Right renal cortex interstitium (tissue), 3 donors: Measurements from ENCODE around the gene GRK2. TPM values are rescaled to one million over a fixed set of nuclear protein-coding genes. Genes with fewer than 3 reads are reported as not detected.
"Not testable (repeated sequence)": the region's sequence is repeated elsewhere in the genome, so short reads cannot be mapped to it uniquely, and the experiment has no call there.

Experiments
- DNase-seq, 3 donors: peaks; one replicate each; pipeline ENCODE4 v3.0.0-alpha.2; 2013; ENCODE audit warnings: low read depth in 3 of 3, low spot score in 2 of 3
- polyA plus RNA-seq, 3 donors: library from polyadenylated mRNA; unstranded; fragments of 120-200 nt; gene quantifications; one replicate each; pipeline ENCODE4 v1.2.1, GENCODE V29; 2013; ENCODE audit not compliant: insufficient read length in 3 of 3

The GRK2 gene
- polyA plus RNA-seq, 3 donors, result 48.0 to 55.7 (median 49.5) TPM

DNA sequence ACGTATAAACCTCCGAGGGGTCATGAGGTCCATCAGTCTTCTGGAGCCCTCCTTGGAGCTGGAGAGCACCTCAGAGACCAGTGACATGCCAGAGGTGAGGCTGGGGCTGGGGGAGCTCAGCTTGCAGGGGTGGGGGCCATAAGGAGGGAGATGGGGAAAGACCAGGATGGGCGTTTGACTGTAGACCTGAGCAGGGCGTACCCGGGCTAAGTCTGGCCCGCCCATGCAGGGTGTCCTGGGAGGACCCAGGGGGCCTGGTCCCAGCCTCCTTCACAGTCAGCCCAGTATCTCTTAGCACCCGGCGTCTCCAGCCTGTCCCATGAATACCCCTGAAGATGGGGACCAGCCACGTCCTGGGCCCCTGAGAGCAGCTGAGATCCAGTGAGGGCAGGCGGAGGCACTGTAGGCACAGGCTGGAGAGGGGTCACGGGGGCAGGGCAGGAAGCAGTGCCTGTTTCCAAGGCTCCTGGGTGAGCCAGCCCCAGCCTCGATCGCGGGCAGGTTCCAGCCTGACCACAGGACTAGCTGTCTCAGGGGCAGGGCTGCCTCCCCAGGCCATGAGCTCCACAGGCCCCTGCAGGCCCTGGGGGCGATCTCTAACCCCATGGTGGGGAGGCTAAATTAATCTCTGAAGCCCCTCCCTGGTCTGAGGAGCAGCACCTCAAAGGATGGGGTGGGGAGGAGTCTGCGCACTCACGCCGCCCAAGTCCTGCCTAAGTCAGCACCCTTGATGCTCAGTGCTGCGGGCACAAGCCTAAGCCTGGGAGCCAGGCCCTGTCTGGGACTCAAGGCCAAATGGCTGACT, 44.2 kb downstream of the GRK2 start:
- DNase-seq, result no peak

DNA sequence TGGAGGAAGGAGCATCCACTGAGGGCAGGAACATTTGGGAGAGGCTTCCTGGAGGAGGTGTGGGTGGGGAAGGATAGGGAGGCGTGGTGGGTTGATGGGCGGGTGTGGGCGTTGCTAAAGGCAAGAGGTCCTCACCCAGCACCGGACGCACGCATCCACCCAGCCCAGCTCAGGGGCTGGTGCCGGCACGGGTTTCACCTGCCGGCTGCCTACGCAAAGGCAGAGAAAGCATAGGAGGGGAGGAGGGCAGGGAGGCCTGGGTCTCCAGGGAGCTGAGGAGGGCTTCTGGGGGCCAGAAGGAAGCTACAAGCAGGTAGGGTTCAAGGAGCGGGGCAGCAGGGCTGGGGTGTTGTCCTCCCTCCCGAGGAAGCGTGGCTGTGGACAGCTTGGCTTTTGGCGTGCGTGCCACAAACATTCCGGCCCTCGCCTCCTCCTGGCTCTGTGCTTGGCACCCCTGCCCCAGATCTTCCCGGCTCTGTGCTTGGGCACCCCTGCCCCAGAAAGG, 44.8 kb downstream of the GRK2 start:
- DNase-seq, result no peak

- DNase-seq, result no peak
Measured at GRCh38 chr11:67311556-67312082, 45.3 kb downstream of the GRK2 start.

- no peak for DNase-seq
Measured at GRCh38 chr11:67312187-67313021, 46.1 kb downstream of the GRK2 start.

DNA sequence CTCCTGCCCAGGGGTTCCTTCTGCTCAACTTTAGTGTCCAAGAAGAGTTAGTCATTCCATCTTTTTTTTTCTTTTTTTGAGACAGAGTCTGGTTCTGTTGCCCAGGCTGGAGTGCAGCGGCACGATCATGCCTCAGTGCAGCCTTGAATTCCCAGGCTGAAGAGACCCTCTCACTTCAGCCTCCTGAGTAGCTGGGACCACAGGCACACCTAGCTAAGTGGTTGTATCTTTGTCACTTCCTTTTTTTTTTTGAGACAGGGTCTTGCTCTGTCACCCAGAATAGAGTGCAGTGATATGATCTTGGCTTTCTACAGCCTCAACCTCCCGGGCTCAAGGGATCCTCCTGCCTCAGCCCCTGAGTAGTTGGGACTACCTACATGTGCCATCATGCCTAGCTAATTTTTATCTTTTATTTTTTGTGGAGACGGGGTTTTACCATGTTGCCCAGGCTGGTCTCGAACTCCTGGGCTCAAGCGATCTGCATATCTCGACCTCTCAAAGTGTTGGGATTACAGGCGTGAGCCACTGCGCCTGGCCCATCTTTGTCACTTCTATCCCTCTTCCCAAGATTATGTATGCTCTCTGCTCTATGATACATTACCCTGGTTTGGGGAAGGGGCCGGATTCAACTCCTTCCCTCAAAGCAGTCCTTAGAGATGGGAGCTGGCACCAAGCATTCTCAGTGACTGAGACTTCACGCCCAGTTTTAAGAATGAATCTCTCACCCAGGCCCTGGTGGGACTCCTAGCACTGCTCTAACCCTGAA, 47.0 kb downstream of the GRK2 start:
- no peak for DNase-seq

DNA sequence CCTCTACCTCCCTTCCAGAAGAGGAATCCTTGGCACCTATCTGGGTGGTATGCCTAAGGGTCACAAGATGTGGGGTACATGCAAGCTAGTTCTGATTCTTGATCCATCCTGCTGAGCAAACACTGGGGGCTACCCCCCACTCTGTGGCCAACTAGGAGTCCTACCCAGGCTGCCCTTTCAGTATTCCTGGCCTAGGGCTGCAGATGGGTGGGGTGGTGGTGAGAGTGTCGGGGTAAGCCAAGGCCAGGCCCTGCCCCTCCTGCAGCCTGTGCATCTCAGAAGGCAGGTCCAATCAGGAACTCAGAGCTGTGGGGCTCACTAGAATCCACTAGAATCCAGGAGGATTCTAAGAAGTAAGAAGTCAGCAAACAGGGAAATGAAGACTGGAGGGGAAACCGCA, 47.9 kb downstream of the GRK2 start:
- no peak for DNase-seq

GRCh38 chr11:67315325-67315909, 49.1 kb downstream of the GRK2 start:
- no peak for DNase-seq

DNA sequence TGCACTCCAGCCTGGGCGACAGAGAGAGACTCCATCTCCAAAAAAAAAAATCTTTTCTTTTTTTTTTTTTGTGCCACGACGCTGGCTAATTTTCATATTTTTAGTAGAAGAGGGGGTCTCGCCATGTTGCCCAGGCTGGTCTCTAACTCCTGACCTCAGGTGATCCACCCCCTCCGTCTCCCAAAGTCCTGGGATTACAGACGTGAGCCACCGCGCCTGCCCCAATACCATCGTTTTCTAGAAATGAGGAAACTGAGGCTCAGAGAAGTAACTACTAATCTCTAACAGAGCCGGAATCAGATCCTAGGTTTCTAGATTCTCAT, 50.6 kb downstream of the GRK2 start:
- no peak for DNase-seq

GRCh38 chr11:67317205-67317887, 51.1 kb downstream of the GRK2 start:
- peak; percentile 96 to 97 (median 96) for DNase-seq

- no peak for DNase-seq
Measured at GRCh38 chr11:67317888-67318555, 51.7 kb downstream of the GRK2 start.

GRCh38 chr11:67318876-67319275, 52.6 kb downstream of the GRK2 start:
- not testable (repeated sequence) for DNase-seq

DNA sequence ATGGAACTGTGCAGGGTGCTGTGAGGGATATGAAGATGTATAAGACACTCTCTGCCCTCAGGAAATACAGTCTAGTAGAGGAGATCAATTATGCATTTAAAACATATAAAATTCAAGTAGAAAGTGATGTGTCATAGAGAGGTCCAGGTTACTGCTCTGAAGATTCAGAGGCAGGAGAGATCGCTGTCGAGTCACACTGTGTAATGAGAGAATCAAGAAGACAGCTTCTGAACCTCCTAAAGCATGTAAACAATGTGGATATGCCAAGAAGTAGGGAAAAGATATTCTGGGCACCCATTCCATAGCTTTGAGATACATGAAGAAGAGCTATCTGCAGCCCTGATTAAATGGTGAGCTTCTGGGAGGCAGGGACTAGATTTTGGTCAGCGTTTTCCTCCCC, 53.7 kb downstream of the GRK2 start:
- no peak for DNase-seq

DNA sequence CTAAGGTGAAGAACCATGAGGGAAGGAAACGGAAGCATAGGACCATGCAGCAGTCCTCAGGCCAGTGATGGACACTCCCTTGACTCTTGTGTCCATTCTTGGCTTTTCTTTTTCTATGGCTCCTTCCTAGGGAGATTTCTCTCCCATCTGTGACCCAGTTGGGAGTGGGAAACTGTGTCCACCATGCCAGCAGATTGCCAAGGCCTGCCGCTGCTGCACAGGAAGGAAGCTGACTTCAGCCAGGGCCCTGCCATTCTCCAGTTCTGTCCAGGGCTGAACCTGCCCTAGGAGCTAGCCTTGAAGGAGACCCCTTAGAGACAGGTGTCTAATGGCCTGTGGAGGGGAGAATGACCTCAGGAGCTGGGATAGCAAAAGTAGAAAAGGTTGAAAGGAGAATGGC, 54.4 kb downstream of the GRK2 start:
- no peak for DNase-seq

GRCh38 chr11:67321313-67321871, 55.1 kb downstream of the GRK2 start:
- DNase-seq, result no peak

DNA sequence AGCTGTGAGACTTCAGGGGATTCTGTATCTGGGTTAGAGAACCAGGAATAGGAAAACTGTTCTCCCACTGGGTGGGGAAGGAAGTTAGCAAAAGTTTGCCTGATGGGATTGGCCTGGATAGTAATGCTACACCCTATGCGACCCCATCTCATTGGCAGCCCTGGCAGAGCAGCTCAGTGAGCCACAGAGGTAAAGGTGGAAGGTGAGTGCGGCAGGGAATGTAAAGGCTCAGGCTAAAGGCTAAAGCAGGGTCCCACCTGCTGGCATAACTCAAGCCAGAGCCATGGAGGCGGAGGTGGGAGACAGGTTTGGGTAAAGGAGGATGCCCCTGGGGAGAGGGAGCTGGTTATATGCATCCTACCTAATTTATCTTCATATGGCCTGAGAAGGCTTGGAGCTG, 55.8 kb downstream of the GRK2 start:
- DNase-seq, result no peak

- DNase-seq, result no peak
Measured at GRCh38 chr11:67323526-67323925, 57.3 kb downstream of the GRK2 start.

DNA sequence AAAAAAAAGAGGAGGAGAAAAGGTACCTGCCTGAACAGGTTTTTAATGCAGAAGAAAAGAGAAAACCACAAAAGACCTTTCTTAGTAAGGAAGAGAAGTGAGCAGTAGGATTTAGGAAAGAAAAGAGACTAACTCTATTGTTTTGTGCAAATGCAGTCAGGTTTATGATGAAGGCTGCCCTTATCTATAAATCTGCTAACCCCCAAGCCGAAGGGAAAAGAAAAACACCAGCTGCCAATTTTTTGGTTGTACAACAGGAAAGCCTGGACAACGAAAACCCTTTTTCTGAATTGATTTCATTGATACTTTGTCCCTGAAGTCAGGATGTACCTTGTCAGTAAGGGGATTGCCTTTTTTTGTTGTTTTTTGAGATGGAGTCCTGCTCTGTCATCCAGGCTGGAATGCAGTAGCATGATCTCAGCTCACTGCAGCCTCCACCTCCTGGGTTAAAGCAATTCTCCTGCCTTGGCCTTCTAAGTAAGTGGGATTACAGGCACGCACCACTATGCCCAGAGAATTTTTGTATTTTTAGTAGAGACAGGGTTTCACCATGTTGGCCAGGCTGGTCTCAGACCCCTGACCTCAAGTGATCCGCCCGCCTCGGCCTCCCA, 65.9 kb downstream of the GRK2 start:
- no peak for DNase-seq
